ENCODE data around the gene BEST3. TPM values are rescaled to one million over a fixed set of nuclear protein-coding genes. Genes with fewer than 3 reads are reported as not detected.

Gene BEST3
- total and polyA plus RNA-seq, 4 donors = 0.03 to 0.52 (median 0.20) TPM; not detected in 1

GRCh38 chr12:69616025-69616424 lies 83.1 kb downstream of the BEST3 start:
- no peak overlapping the region for H3K9ac ChIP-seq (ENCODE audit: insufficient read depth in 1 of 2, low read length in 2 of 2)
- H3K4me1 ChIP-seq (ENCODE audit: control insufficient read depth in 5 of 5, insufficient read depth in 5 of 5, low read length in 5 of 5) = peaks cover 0 to 4% (median 0%) of the 10 kb centered on the region in 5 donors
- no peak overlapping the region for H3K4me3 ChIP-seq
- no peak for DNase-seq
- 78 to 80% methylated on average over 14 of the region's 14 CpGs for WGBS, 2 donors
- H3K36me3 ChIP-seq (ENCODE audit: control insufficient read depth in 4 of 4, insufficient read depth in 4 of 4, low read length in 4 of 4) = no peaks in the 10 kb centered on the region
- no peaks in the 10 kb centered on the region for H3K9me3 ChIP-seq (ENCODE audit: control insufficient read depth in 4 of 4, insufficient read depth in 3 of 4, low read length in 3 of 4)
- TF ChIP-seq, protein P1, sequence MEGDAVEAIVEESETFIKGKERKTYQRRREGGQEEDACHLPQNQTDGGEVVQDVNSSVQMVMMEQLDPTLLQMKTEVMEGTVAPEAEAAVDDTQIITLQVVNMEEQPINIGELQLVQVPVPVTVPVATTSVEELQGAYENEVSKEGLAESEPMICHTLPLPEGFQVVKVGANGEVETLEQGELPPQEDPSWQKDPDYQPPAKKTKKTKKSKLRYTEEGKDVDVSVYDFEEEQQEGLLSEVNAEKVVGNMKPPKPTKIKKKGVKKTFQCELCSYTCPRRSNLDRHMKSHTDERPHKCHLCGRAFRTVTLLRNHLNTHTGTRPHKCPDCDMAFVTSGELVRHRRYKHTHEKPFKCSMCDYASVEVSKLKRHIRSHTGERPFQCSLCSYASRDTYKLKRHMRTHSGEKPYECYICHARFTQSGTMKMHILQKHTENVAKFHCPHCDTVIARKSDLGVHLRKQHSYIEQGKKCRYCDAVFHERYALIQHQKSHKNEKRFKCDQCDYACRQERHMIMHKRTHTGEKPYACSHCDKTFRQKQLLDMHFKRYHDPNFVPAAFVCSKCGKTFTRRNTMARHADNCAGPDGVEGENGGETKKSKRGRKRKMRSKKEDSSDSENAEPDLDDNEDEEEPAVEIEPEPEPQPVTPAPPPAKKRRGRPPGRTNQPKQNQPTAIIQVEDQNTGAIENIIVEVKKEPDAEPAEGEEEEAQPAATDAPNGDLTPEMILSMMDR (IDR thresholded peaks at IDR 0.05; ENCODE audit: control extremely low read depth, extremely low read depth) = no peak
- H3K27ac ChIP-seq (ENCODE audit: low read depth in 1 of 2, low read length in 1 of 2) = no peak overlapping the region
- ATAC-seq (ENCODE audit: insufficient read depth, low FRiP score) = no peak
- no peaks in the 10 kb centered on the region for H3K27me3 ChIP-seq (ENCODE audit: control insufficient read depth in 3 of 3, insufficient read depth in 3 of 3, low read length in 2 of 3)

GRCh38 chr12:69613351-69613750 lies 85.8 kb downstream of the BEST3 start:
- H3K36me3 ChIP-seq (ENCODE audit: control insufficient read depth in 4 of 4, insufficient read depth in 4 of 4, low read length in 4 of 4) = no peaks in the 10 kb centered on the region
- ATAC-seq (ENCODE audit: insufficient read depth, low FRiP score) = no peak
- TF ChIP-seq, protein P1 (IDR thresholded peaks at IDR 0.05; ENCODE audit: control extremely low read depth, extremely low read depth) = no peak

GRCh38 chr12:69610729-69611128 lies 88.4 kb downstream of the BEST3 start, which contains the start of gene LRRC10:
Gene LRRC10, minus strand, starts transcription at chr12:69610907. Its CDS starts 69 bp downstream, at chr12:69610838.
- ATAC-seq (ENCODE audit: insufficient read depth, low FRiP score) (no peak), DNase-seq (no peak)
- H3K4me3 ChIP-seq = no peak within 1 kb of the TSS
- no peak within 1 kb of the TSS for H3K9ac ChIP-seq (ENCODE audit: insufficient read depth in 1 of 2, low read length in 2 of 2)
- peak within 1 kb of the TSS in 1 of 2 donors; percentile 37 for H3K27ac ChIP-seq (ENCODE audit: low read depth in 1 of 2, low read length in 1 of 2)
- peaks cover 0 to 4% (median 0%) of the 10 kb centered on the region in 5 donors for H3K4me1 ChIP-seq (ENCODE audit: control insufficient read depth in 5 of 5, insufficient read depth in 5 of 5, low read length in 5 of 5)
- TF ChIP-seq, protein P1 (IDR thresholded peaks at IDR 0.05; ENCODE audit: control extremely low read depth, extremely low read depth) = no peak
- no peaks in the 10 kb centered on the region for H3K27me3 ChIP-seq (ENCODE audit: control insufficient read depth in 3 of 3, insufficient read depth in 3 of 3, low read length in 2 of 3)
- WGBS, 2 donors = 95 to 99% methylated on average over 11 of the region's 11 CpGs
- peaks cover 0 to 2% (median 0%) of the 10 kb centered on the region in 4 donors for H3K9me3 ChIP-seq (ENCODE audit: control insufficient read depth in 4 of 4, insufficient read depth in 3 of 4, low read length in 3 of 4)
- H3K36me3 ChIP-seq (ENCODE audit: control insufficient read depth in 4 of 4, insufficient read depth in 4 of 4, low read length in 4 of 4) = no peaks in the 10 kb centered on the region

More at GRCh38 chr12:69613351-69613750, 85.8 kb downstream of the BEST3 start:
- Histone ChIP-seq H3K27ac (ENCODE audit: low read depth in 1 of 2, low read length in 1 of 2) (peak overlapping the region in 1 of 2 donors; percentile 22), H3K9me3 (ENCODE audit: control insufficient read depth in 4 of 4, insufficient read depth in 3 of 4, low read length in 3 of 4) (peaks cover 0 to 2% (median 0%) of the 10 kb centered on the region in 4 donors), H3K4me3 (no peak overlapping the region), H3K27me3 (ENCODE audit: control insufficient read depth in 3 of 3, insufficient read depth in 3 of 3, low read length in 2 of 3) (no peaks in the 10 kb centered on the region), H3K4me1 (ENCODE audit: control insufficient read depth in 5 of 5, insufficient read depth in 5 of 5, low read length in 5 of 5) (peaks cover 0 to 4% (median 0%) of the 10 kb centered on the region in 5 donors), H3K9ac (ENCODE audit: insufficient read depth in 1 of 2, low read length in 2 of 2) (no peak overlapping the region)
- DNase-seq = no peak

DNA sequence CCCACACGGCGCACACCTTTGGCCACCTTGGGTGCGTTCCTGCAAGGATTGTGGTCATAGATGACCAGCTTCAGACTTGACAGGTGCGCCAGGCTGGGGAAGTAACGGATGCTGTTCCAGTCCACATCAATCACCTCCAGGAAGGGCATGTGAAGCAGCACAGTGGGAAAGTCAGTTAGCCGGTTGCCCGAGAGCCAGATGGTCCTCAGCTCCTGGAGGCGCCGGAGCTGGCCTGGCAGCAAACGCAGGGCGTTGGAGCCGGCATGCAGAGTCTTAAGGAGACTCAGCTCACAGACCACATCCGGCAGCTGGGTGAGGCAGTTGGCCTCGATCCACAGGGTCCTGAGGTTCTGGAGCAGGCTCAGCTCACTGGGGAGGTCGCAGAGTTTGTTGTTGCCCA lies 89.0 kb downstream of the BEST3 start:
- Histone ChIP-seq H3K9ac (ENCODE audit: insufficient read depth in 1 of 2, low read length in 2 of 2) (no peak overlapping the region), H3K27me3 (ENCODE audit: control insufficient read depth in 3 of 3, insufficient read depth in 3 of 3, low read length in 2 of 3) (no peaks in the 10 kb centered on the region), H3K4me1 (ENCODE audit: control insufficient read depth in 5 of 5, insufficient read depth in 5 of 5, low read length in 5 of 5) (peaks cover 0 to 4% (median 0%) of the 10 kb centered on the region in 5 donors), H3K9me3 (ENCODE audit: control insufficient read depth in 4 of 4, insufficient read depth in 3 of 4, low read length in 3 of 4) (peaks cover 0 to 2% (median 0%) of the 10 kb centered on the region in 4 donors), H3K36me3 (ENCODE audit: control insufficient read depth in 4 of 4, insufficient read depth in 4 of 4, low read length in 4 of 4) (no peaks in the 10 kb centered on the region), H3K27ac (ENCODE audit: low read depth in 1 of 2, low read length in 1 of 2) (peak overlapping the region in 1 of 2 donors; percentile 37), H3K4me3 (no peak overlapping the region)
- ATAC-seq (ENCODE audit: insufficient read depth, low FRiP score) (no peak), DNase-seq (no peak)
- WGBS, 2 donors = 95 to 96% methylated on average over 15 of the region's 15 CpGs
- TF ChIP-seq, protein P1 (IDR thresholded peaks at IDR 0.05; ENCODE audit: control extremely low read depth, extremely low read depth) = no peak

All from lung (tissue), 12 donors.